ENCODE results near the gene AURKB. TPM values are rescaled to one million over a fixed set of nuclear protein-coding genes. Genes with fewer than 3 reads are reported as not detected.

AURKB gene
- total and polyA plus RNA-seq, 2 of the 13 experiments (the other 11 are each of a cell fraction or from before 2014, with no cell fraction given) = 29.5 to 75.3 TPM

DNA sequence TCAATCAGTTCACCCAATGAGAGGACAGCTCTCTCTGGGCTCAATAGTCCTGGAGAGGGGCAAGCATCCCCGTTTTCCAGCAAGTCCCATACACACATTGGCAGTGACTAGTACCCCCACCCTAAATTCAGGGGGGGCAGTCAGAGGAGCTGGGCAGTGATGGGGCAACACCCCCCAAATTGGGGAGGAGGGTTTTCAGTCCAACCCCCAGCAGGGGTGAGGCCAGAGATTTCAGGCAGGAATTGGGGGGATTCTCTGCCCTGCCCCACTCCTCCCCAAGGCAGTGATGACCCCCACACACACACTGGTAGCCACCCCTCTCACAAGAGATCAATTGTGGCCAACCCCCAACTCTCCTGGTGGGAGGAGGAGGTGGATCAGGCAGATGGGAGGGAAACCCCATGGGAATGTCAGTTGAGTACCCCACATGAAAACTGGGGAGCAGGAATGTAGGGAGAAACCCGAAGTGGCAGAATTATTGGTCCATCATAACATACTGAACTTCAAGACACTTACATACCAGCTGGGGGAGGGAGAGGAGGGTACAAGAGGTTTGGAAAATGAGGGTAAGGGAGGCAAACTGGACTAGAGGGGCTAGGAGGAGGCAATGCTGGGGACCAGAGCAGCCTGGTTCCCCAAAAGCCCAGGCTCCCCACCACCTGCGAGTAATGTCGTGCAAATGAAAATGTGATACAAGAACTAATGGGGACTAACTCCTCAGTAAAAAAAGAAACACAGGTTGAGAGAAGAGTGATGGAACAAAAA, 50.7 kb downstream of the AURKB start (continued):
- TF ChIP-seq CHD2 (IDR thresholded peaks at IDR 0.05; ENCODE audit: low read depth, low read length) = no peak
- no peak for TF ChIP-seq ZNF850 (CRISPR knock-in tag; conservative IDR thresholded peaks at IDR 0.05)
- TF ChIP-seq NFIB (CRISPR knock-in tag; IDR thresholded peaks at IDR 0.05; ENCODE audit: borderline replicate concordance) = no peak
- TF ChIP-seq ZNF841 (CRISPR knock-in tag; IDR thresholded peaks at IDR 0.05; ENCODE audit: borderline replicate concordance) = no peak
- TF ChIP-seq NFIC (IDR thresholded peaks at IDR 0.05; ENCODE audit: low read length) = no peak

DNA sequence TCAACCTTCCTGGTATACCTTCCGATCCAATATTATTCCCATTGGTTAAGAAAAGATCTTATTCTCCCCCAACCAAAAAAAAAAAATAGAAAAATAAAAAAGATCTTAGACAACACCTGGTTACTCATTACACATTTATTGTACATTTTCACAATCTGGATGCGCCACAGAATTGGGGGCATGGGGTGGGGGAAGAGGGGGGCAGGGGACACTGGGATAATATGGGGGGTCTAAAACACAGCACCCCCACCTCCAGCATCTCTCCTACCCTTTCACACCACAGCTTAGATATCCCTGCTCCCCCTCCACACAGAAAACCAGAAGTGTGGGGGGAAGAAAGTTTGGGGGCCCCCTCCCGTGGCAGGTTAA, 51.4 kb downstream of the AURKB start:
- H3K9ac ChIP-seq (ENCODE audit: insufficient read depth, low read depth, low read length) = no peak overlapping the region
- TF ChIP-seq, protein P1, sequence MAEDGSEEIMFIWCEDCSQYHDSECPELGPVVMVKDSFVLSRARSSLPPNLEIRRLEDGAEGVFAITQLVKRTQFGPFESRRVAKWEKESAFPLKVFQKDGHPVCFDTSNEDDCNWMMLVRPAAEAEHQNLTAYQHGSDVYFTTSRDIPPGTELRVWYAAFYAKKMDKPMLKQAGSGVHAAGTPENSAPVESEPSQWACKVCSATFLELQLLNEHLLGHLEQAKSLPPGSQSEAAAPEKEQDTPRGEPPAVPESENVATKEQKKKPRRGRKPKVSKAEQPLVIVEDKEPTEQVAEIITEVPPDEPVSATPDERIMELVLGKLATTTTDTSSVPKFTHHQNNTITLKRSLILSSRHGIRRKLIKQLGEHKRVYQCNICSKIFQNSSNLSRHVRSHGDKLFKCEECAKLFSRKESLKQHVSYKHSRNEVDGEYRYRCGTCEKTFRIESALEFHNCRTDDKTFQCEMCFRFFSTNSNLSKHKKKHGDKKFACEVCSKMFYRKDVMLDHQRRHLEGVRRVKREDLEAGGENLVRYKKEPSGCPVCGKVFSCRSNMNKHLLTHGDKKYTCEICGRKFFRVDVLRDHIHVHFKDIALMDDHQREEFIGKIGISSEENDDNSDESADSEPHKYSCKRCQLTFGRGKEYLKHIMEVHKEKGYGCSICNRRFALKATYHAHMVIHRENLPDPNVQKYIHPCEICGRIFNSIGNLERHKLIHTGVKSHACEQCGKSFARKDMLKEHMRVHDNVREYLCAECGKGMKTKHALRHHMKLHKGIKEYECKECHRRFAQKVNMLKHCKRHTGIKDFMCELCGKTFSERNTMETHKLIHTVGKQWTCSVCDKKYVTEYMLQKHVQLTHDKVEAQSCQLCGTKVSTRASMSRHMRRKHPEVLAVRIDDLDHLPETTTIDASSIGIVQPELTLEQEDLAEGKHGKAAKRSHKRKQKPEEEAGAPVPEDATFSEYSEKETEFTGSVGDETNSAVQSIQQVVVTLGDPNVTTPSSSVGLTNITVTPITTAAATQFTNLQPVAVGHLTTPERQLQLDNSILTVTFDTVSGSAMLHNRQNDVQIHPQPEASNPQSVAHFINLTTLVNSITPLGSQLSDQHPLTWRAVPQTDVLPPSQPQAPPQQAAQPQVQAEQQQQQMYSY (CRISPR knock-in tag; IDR thresholded peaks at IDR 0.05) = no peak
- TF ChIP-seq RXRA (CRISPR knock-in tag; IDR thresholded peaks at IDR 0.05) (no peak), ZNF549 (CRISPR knock-in tag; IDR thresholded peaks at IDR 0.05) (no peak), KLF16 (CRISPR knock-in tag; IDR thresholded peaks at IDR 0.05) (no peak)
- TF ChIP-seq, protein P2, sequence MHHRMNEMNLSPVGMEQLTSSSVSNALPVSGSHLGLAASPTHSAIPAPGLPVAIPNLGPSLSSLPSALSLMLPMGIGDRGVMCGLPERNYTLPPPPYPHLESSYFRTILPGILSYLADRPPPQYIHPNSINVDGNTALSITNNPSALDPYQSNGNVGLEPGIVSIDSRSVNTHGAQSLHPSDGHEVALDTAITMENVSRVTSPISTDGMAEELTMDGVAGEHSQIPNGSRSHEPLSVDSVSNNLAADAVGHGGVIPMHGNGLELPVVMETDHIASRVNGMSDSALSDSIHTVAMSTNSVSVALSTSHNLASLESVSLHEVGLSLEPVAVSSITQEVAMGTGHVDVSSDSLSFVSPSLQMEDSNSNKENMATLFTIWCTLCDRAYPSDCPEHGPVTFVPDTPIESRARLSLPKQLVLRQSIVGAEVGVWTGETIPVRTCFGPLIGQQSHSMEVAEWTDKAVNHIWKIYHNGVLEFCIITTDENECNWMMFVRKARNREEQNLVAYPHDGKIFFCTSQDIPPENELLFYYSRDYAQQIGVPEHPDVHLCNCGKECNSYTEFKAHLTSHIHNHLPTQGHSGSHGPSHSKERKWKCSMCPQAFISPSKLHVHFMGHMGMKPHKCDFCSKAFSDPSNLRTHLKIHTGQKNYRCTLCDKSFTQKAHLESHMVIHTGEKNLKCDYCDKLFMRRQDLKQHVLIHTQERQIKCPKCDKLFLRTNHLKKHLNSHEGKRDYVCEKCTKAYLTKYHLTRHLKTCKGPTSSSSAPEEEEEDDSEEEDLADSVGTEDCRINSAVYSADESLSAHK (CRISPR knock-in tag; IDR thresholded peaks at IDR 0.05; ENCODE audit: borderline replicate concordance) = no peak
- TF ChIP-seq, protein P3, sequence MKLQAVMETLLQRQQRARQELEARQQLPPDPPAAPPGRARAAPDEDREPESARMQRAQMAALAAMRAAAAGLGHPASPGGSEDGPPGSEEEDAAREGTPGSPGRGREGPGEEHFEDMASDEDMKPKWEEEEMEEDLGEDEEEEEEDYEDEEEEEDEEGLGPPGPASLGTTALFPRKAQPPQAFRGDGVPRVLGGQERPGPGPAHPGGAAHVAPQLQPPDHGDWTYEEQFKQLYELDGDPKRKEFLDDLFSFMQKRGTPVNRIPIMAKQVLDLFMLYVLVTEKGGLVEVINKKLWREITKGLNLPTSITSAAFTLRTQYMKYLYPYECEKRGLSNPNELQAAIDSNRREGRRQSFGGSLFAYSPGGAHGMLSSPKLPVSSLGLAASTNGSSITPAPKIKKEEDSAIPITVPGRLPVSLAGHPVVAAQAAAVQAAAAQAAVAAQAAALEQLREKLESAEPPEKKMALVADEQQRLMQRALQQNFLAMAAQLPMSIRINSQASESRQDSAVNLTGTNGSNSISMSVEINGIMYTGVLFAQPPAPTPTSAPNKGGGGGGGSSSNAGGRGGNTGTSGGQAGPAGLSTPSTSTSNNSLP (IDR thresholded peaks at IDR 0.05; ENCODE audit: low read depth, low read length) = no peak

More for the DNA sequence above, 51.4 kb downstream of the AURKB start:
- in situ Hi-C loops (cut with HindIII; ENCODE audit: extremely low pct_ligation_motif_present, low pct_unique_long_range_greater_than_20kb) (loop anchor here (5.0 kb wide), 1 partner anchor 37 kb away; the partner anchor contains the start of gene HES7), intact Hi-C loops (cut with micrococcal nuclease; ENCODE audit: unreplicated experiment) (no loop called here)
- Histone ChIP-seq H3K9me3 (ENCODE audit: low read length) (no peaks in the 10 kb centered on the region), H3K36me3 (replicated peaks in 1 of 2; ENCODE audit: control insufficient read depth in 1 of 2, insufficient read depth in 2 of 2, low read length in 2 of 2) (peaks cover 1 to 7% of the 10 kb centered on the region in 2 experiments; a peak in 3 of 5 replicates), H3K27ac (ENCODE audit: extremely low read length, insufficient read depth, low read length) (no peak overlapping the region), H4K20me1 (ENCODE audit: insufficient read depth, low read length) (no peaks in the 10 kb centered on the region), H3K27me3 (ENCODE audit: control insufficient read depth in 1 of 2, insufficient read depth in 2 of 2, low read length in 2 of 2) (no peaks in the 10 kb centered on the region; a peak in 1 of 5 replicates), H3K4me2 (ENCODE audit: low read depth, low read length) (peak overlapping the region; percentile 64; the same call in 1 of the 2 replicates), H3K4me3 (replicated peaks in 1 of 3; ENCODE audit: insufficient read depth in 1 of 3, low read depth in 2 of 3, low read length in 3 of 3) (no peak overlapping the region), H2AFZ (ENCODE audit: low read length) (no peak overlapping the region), H3K4me1 (ENCODE audit: insufficient read depth, low read length) (peaks cover 59% of the 10 kb centered on the region), H3K79me2 (ENCODE audit: insufficient read depth, low read length) (peaks cover 18% of the 10 kb centered on the region)
- no TSS peak for BruUV-seq (replicated peaks)
- POLR2A ChIA-PET = interaction anchor here (1.9 kb wide), 1 partner anchor 14 kb away, joined by 18 read pairs; no protein-coding TSS in a partner anchor
- WGBS (ENCODE audit: low lambda C conversion rate) = 50% methylated on average over 2 of the region's 3 CpGs
- ATAC-seq (no peak), DNase-seq (ENCODE audit: low spot score) (no peak), FAIRE-seq (no peak)
- CTCF ChIA-PET (ENCODE audit: low intra/inter-chr PET ratio, low total read pairs) = interaction anchor here (1.8 to 2.3 kb wide), 2 partner anchors 21 to 37 kb away, joined by 4 to 28 read pairs; no protein-coding TSS in a partner anchor

Measured in HepG2 (cell line).